GM21390 (cell line): Measurements from ENCODE around the gene GAB3.

Experiments used
- ATAC-seq: cut with Tn5 transposase; IDR thresholded peaks from one replicate; pipeline ENCODE4 v1.9.1; 2021; ENCODE audit not compliant: unreplicated experiment

The GAB3 gene

DNA sequence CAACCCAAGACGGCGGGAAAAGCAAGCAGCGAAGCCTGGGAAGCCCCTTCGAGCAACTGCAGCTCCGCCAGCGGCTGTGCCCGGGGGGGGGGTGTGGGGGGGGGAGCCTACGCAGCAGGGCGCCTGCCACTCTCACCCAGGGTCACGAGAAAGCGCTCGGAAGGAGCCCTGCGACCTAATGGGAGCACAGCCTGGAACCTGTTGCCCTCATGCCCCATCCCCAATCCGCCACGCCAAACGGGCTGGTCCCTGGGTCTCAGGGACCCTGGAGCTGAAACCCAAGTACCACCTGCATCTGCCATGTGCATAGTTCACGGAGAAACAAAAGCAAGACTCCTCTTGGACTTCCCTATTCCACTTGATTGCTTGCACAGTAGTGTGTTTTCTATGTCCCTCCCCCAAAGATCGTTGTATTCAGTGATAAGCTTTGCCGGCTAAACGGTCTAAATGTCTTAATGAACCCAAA lies 359 bp upstream of the GAB3 start:
- peak; percentile 13 for ATAC-seq

DNA sequence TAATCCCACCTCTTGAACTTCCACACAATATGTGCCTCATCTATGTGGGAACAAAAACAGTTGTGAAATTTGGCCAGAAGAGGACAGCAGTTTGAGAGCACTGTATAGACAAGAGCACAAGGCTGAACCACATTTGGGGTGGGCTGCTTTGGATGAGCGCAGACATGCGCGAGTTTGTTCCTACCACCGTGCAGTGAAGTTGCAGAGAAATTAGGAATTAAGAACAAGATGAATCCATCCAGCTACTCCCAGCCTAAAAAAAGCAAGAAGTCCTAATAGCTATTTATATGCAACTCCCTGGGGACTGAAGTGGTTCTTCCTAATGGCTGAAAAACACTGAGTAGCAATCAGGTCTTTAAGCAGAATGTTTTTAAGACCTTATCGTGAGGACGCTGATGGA lies 1.0 kb downstream of the GAB3 start:
- no peak for ATAC-seq

DNA sequence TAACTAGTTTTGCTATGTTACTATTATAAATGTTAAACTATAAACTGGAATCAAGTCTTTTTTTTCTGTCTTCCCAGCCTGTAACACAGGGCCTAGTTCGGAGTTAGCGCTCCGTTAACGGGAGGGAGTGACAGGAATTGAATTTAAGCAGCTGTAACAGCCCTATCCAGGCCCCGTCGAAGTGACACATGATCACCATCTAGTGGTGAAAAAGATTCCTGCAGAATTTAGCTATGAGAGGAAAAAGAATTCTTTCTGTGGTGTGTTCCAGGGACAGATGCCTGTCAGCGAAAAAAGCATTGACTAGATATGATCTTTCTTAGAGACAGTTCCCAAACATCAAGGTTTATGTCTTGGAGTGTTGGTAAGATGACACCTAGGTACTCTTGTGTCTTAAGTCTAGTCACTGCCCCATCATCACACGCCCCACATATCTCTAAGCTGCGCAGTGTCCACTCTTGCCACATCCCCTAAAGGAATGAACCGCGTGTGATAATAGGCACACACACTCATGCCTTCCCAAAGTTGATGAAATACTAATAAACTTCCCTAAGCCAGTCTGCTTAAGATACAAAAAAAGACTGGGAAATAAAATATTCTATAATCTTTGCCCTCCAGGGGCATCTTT lies 2.1 kb downstream of the GAB3 start:
- no peak for ATAC-seq

DNA sequence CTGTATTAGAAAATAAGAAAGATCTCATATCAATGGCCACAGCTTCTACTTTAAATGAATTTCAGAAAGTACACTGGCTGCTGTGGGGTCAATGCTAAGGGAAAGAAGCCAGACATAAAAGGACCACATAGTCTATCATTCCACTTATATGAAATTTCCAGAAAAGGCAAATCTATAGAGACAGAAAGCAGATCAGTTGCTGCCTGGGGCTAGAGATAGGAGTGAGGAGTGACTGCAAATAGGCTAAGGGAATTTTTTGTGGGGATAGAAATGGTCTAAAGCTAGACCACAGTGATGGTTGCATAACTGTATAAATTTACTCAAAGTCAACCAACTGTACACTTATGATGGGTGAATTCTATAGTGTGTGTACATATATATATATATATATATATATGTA lies 8.3 kb downstream of the GAB3 start:
- ATAC-seq: no peak

DNA sequence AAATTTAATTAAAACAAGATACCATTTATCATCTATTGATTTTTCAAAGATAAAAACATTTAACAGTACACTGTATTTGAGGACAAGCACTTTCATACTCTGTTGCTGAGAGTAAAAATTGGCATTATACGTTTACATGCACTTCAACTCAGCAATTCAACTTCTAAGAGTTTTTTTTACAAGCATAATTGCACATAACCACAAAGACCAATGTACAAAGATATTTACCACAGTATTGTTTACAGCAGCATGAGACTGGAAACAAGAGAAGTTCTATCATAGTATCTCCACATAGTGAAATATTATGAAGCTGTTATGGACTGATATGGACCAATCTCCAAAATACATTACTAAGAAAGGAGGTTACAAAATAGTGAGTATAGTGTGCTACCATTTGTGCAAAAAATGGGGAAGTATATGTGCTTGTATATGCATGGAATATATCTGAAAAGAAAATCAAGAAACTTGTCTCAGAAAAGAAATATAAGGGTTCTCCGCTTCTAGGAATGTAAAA lies 10.9 kb downstream of the GAB3 start:
- no peak for ATAC-seq

DNA sequence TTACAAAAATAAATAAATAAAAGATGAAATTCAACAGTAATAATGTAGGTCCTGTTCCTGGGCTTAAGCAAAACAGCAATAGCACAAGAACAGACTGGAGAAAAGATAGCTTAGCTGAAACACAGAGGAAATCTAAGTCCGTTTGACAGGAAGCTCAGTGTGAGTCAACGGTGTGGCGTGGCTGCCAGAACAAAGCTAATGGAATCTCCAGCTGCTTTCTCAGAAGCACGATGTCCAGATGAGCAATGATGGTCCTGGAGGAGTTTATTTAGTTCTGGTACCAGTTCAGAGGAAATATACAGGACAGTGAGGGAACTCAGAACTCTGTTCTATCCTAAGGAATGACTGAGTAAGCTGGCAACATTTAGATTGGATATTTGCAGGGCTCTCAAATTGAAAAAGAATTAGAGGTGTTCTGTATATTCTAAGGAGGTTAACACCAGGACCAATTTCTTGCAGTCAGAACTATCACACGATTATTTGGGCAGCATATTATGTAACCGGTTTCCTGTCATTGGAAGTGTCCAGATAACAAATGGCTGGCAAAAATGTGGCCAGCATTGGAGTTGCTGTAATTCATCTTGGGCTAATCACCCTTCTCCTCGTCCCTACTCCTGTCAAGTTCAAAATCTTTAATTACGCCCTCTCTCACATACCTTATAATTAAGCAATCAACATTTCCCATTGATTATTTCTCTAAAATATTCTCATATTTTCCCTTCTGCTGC lies 12.7 kb downstream of the GAB3 start:
- no peak for ATAC-seq

DNA sequence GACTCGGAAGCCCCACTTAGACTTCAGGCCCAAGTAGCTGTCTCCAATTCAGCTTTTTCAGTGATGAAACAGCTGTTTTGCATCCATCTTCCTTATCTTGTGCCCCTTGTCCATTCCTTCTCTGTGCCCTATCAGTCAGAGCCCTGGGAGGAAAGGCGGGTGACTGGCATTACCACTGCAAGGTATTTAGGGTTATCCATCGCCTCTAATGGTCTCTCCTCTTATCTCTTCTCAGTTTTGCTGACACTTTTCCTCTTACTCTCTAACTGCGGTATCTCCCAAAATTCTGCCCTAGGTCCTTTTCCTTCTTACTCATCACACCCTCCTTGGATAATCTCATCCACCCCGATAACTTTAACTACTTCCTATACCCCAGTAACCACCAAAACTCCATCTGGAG lies 13.7 kb downstream of the GAB3 start:
- no peak for ATAC-seq

DNA sequence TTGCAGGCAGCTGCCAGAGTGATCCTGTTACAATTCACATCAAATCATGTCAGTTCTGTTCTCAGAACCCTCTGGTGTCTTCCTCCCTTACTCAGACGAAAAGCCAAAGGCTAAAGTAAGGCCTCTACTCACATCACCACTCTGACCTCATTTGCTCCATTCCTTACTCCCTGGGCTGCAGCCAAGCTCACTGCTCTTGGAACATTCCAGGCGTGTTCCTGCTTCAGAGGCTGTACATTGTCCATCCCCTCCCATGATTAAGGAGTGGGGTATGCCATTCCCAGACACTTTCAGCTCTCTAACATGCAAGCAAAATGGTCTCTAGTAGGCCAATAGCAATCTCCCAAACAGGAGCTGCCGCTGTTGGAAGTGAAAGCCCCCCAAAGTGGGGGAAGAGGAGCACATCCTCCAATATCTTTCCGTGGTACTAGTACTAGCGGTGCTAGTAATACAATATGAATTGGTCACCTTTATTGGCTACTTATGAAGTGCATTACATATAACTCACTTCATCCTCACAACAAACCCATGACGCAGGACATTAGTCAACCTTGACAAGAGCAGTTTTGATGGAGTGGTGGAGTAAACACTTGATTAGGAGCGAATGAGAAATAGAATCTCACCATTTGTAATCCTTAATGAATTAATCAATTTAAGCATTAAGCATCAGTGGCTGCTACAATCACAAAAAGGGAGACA lies 15.0 kb downstream of the GAB3 start:
- ATAC-seq: no peak

DNA sequence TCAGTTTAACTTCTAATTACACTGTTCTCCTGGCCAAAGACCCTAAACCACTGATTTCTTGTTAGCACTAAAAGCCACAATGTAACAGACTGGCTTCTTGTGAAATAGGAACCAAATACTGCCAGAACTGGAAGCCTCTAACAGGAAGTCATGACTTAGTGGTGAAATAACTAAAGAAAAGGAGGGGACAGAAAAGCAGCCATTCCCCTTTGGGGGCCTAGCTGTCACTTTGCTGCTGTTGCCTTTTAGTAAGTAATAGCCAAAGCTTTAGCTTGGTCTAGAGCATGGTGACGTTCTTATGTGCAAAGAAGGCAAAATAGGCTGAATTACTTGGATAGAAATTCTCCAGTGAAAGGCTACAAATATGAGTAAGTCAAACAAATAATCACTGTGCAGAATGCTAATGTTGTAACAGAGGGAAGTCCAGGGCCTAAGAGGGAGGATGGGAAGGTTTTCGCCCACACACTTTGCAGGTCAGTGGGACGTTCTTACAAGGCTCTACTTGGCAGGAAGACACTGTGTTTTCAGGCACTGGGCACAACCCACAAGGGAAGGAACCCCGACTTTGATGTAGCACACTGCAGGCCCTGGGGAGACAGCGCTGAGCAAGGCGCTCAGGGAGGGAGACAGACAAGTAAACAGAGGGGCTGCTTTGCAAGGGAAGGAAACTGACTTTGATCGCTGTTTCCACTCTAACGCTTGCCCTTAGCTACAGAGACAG lies 16.7 kb downstream of the GAB3 start:
- ATAC-seq: peak; percentile 54

DNA sequence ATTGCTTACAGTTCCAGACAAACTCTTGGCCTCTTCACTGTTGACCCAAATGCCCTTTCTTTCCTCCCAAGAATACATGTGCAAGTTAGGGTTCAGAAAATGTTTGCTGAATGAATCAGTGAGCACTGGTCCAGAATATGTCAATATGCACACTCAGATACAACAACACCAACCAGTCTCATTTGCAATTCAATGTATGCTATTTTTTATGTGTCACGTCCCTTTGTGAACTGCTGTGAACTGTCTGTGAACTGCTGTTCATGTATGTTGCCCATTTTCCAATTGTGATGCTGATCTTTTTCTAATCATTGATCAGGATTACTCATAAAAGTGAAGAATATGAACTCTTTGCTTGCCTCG lies 17.8 kb downstream of the GAB3 start:
- no peak for ATAC-seq

DNA sequence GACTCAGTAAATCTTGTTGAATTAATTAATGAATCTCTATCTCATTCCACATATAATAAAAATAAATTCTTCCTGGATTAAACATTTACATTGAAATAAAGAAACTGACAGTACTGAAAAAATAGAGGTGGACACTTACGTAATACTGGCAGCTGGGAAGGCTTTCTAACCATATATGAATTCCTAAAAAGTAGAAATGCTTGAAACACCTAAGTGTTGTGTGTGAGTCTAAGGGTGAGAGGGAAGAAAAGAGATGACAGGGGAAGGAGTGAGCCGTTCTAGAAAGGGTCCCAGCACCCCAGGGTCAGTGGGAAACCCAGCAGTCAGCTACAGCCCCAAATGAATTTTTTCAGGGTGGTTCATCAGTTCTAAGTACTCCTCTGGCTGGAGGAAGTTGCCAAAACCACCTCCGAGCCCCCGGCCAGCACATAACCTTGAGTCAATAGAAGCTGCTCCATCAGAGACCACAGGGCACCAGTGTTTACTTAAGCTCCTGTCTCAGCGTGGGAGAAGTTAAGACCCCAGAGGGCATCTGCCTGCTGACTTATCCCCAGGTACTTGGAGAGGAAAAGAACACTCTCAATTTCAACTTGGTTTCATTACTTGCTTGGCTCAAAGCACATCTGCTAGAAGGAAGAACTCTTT lies 18.3 kb downstream of the GAB3 start:
- no peak for ATAC-seq

DNA sequence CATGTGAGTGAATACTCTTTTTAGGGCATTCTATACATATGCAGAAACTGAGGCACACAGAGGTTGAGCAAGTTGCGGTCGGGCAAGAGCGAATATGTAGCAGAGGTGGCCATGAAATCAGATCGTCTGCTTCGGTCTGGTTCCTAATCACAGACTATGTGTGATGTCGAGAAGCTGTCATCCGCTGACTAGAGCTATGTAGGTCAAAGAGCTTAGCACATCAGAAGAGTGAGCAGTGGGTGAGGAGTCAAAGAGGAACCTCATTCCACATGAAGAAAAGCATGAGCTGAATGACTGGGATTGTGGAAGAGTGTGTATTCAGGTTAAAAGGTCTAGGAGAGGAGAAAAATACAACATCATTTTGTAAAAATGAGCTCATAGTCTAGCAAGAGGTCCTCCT lies 19.0 kb downstream of the GAB3 start:
- no peak for ATAC-seq

DNA sequence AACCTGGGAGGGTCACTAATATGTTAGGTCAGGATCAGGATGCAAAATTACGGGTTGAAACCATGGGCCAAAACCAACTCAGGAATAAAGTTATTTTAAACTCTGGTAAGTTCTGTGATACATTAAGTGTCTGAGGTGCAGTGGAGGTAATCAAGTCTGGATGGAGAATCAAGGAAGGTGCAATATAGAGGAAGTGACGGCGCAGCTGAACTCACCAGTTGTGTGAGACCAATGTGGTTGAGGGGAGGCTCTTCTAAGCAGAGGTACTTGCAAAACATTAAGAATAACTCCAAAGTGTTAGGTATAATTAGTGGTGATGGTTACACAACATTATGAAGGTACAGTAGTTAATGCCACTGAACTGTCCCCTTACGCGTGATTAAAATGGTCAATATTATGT lies 19.7 kb downstream of the GAB3 start:
- no peak for ATAC-seq

DNA sequence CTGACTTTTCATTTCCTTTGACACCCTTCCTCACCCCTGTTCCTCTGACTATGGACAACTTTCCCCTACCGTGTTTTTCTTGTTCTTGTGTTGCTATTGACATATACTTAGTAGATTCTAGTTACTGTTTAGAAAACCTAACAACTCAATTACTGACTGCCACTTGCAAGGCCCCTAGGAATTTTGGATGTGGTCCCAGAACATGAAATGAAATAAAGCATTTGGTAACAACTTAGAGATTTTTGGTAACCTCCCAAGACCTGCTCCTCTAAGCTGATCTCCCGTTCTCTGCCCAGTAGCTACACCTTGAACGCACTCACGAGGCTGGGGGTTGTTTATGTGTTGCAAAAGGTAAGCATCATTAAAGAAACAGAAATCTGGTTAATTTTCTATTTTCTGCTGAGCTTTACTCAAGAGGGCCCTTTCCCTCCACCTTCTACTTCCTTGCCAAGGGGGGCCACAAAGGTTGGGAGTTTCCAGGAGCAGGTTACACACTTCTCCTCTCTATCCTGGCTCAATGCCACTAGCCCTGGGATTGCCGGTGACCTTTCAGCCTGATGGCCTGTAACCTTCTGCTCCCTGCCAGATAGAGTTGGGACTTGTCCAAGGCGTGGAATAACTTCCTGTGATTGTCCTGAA lies 20.5 kb downstream of the GAB3 start:
- ATAC-seq: no peak

DNA sequence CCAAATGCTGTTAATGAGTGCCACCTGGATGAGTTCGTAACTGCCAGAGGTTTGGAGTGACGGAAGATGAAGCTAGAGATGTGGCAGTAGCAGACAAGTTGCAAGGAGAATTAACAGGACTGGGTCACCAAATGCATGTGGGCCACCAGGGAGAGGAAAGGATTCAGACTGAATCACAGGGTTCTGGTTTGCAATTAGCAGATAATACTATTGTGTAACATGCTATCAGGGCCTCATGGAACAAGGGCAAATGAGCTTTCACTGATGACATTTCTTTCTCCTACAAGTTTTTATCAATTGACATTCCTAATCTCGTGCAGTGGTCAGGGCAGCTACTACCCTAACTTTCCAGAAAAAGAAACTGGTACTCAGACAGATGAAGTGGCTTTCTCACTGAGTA lies 21.4 kb downstream of the GAB3 start:
- ATAC-seq: no peak

DNA sequence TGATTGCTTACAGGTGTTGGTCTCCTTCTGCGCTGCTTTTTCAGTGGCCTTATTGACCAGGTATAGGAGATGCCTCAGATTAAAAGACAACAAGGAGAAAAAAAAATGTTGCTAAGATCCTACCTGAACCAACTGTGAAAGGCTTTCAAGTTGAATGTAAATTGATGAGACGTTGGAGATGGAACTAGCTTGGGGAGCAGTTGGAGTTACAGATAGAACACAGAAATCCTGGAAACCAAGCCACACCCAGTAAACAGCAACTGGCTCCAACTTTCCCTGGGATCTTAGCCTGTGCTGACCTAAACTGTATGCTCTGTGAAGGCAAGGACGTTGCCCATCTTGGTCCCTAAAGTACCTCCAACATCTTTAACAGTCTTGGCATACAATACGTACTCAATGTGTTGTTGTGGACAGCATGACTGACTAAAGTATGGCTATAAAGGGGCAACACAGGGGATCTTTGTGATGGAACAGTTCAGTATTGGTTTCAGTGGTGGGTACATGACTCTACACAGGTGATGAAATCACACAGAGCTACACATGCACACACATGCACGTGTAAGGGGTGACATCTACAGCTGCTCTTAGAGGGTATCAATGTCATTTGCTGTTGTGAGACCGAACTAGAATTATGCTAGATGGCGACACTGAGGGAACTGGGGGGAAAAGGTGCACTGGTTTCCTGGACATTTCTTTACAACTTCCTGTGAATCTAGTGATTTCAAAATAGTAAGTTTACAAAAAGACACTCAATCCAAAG lies 22.3 kb downstream of the GAB3 start:
- no peak for ATAC-seq

DNA sequence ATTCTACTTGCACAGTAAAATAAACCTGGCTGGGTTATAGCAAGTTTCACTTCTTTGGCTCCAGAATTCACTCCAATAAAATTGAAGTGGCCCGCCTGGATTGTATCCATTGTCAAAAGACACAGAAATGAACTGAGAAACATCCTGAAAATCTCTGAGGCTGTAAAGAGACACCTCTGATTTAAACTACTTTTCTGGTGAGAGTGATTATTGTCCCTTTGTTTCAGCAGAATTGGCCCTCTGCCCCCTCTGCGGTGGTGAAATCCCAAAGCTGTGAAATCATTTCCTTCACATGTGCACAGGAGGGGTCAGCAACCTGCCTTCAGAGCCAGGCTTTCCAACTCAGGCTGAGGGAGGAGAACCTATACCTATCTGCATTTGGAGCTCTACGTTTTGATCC lies 23.0 kb downstream of the GAB3 start:
- ATAC-seq: no peak

DNA sequence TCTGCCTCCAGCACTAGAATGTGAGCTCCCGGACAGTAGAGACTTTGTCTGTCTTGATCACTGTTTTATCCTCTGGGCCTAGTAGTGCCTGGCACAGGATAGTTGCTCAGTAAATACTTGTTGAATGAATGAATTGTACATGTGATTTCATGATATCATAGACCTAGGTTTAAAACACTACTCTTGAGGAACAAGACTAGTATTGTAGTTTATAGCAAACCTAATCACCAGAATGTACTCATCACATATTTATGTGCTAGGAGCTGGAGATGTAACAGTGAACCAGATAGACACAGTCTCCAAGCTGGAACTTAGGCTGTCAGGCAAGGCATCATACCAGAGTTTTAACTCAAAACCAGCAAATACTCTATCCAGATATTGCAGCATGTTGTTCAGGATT lies 23.5 kb downstream of the GAB3 start:
- ATAC-seq: no peak

DNA sequence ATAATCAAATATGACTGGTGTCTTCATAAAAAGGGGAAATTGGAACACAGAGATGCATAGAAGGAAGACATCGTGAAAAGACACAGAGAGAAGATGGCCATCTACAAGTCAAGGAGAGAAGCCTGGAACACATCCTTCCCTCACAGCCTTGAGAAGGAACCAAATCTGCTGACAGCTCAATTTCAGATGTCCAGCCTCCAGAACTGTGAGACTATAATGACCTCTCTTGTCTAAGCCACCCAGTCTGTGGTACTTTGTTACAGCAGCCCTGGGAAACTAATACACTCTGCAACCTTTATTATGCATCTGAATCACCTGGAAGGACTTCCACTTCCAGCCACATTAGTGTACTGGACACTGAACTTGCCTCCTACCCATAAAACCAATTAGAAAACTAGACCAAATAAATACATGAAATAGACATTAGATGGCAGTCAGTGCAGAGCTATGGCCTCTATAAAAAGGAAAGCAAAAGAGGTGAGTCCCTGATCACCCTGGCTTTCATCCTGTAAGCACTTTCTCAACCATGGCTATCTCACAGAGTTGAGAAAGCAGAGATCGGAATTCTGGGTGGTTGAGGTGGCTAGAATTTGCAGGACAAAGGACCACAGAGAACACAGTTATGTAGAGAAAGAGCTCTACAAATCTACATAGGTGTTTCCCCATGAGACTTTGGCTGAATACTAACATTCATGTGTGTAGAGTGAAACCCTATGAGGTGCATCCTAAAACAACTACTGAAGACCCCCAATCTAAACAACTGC lies 25.7 kb downstream of the GAB3 start:
- ATAC-seq: peak; percentile 63
